Measurements from ENCODE around the gene NXPH2.

- TF ChIP-seq CTCF (IDR thresholded peaks at IDR 0.05; ENCODE audit: insufficient read depth, low read length, poor library complexity, severe bottlenecking) (no peak), EZH2phosphoT487 (conservative IDR thresholded peaks at IDR 0.05; ENCODE audit: low read length) (no peak)
Measured at GRCh38 chr2:138682163-138682562, 98.0 kb downstream of the NXPH2 start.
